SHP77 treated with DMSO at 0.1 percent for 48 hours (cell line): ENCODE data around the gene OASL.
A peak's percentile ranks its signal among the peaks of the same experiment; 100 is the strongest.

Source experiments
- DNase-seq: peaks from one replicate; lab custom pipeline; 2025; lab: John Stamatoyannopoulos, UW

OASL gene

GRCh38 chr12:121015825-121016766 lies 22.9 kb downstream of the OASL start, which contains the start of gene C12orf43:
TSS of gene C12orf43 (minus strand) at chr12:121016487. CDS start at chr12:121016474, 13 bp downstream.
- DNase-seq, result peak; percentile 92

- DNase-seq, result no peak
Observed at GRCh38 chr12:121013715-121014114, 25.3 kb downstream of the OASL start.

GRCh38 chr12:121011820-121012219 lies 27.2 kb downstream of the OASL start:
- no peak for DNase-seq

GRCh38 chr12:121010860-121011259 lies 28.2 kb downstream of the OASL start:
- no peak for DNase-seq

GRCh38 chr12:121009741-121010140 lies 29.3 kb downstream of the OASL start:
- no peak for DNase-seq

- no peak for DNase-seq
Observed at GRCh38 chr12:121008347-121009098, 30.5 kb downstream of the OASL start.

- DNase-seq, result peak; percentile 13
Observed at GRCh38 chr12:121005346-121005815, 33.7 kb downstream of the OASL start.

GRCh38 chr12:121004253-121004815 lies 34.7 kb downstream of the OASL start:
- DNase-seq, result no peak

- no peak for DNase-seq
Observed at GRCh38 chr12:121003650-121004049, 35.4 kb downstream of the OASL start.

- no peak for DNase-seq
Observed at GRCh38 chr12:121001841-121002483, 37.1 kb downstream of the OASL start.

GRCh38 chr12:121001060-121001459 lies 38.0 kb downstream of the OASL start:
- DNase-seq, result no peak

GRCh38 chr12:121000530-121000929 lies 38.5 kb downstream of the OASL start:
- no peak for DNase-seq

GRCh38 chr12:120999191-121000120 lies 39.6 kb downstream of the OASL start:
- no peak for DNase-seq

- DNase-seq, result no peak
Observed at GRCh38 chr12:120998435-120998834, 40.6 kb downstream of the OASL start.

GRCh38 chr12:120997448-120997847 lies 41.6 kb downstream of the OASL start:
- DNase-seq, result no peak

GRCh38 chr12:120996133-120996746 lies 42.8 kb downstream of the OASL start:
- DNase-seq, result no peak

- DNase-seq, result no peak
Observed at GRCh38 chr12:120994589-120995337, 44.3 kb downstream of the OASL start.

- DNase-seq, result no peak
Observed at GRCh38 chr12:120994059-120994458, 45.0 kb downstream of the OASL start.

- no peak for DNase-seq
Observed at GRCh38 chr12:120993496-120993895, 45.5 kb downstream of the OASL start.

GRCh38 chr12:120992989-120993388 lies 46.1 kb downstream of the OASL start:
- DNase-seq, result no peak
